GM12874 (cell line): ENCODE data around the gene HDAC1.

ENCODE experiments used
- CTCF ChIP-seq: IDR thresholded peaks from 2 replicates; pipeline ENCODE4 v1.5.1; 2011; ENCODE audit warnings: low read depth, mild to moderate bottlenecking, control low read depth, low read length, moderate library complexity; ENCODE audit not compliant: insufficient read depth

The HDAC1 gene

GRCh38 chr1:32250893-32251716 lies 40.8 kb upstream of the HDAC1 start, which contains the start of gene LCK:
Gene LCK, plus strand, starts transcription at chr1:32251265. Its CDS starts 23,065 bp downstream, at chr1:32274330.
- TF ChIP-seq CTCF, result no peak

GRCh38 chr1:32255072-32256071 lies 36.5 kb upstream of the HDAC1 start:
- no peak for TF ChIP-seq CTCF

GRCh38 chr1:32256473-32257226 lies 35.2 kb upstream of the HDAC1 start:
- no peak for TF ChIP-seq CTCF

- no peak for TF ChIP-seq CTCF
Measured at GRCh38 chr1:32257227-32257508, 34.7 kb upstream of the HDAC1 start.

GRCh38 chr1:32263744-32264143 lies 28.1 kb upstream of the HDAC1 start:
- no peak for TF ChIP-seq CTCF

GRCh38 chr1:32265846-32266245 lies 26.0 kb upstream of the HDAC1 start:
- TF ChIP-seq CTCF, result no peak
